ENCODE measurements around the gene PHF14. TPM values are rescaled to one million over a fixed set of nuclear protein-coding genes. Genes with fewer than 3 reads are reported as not detected.

Gene PHF14
- total RNA-seq, 4 donors from 2014 or later = 23.9 to 72.7 (median 27.5) TPM

DNA sequence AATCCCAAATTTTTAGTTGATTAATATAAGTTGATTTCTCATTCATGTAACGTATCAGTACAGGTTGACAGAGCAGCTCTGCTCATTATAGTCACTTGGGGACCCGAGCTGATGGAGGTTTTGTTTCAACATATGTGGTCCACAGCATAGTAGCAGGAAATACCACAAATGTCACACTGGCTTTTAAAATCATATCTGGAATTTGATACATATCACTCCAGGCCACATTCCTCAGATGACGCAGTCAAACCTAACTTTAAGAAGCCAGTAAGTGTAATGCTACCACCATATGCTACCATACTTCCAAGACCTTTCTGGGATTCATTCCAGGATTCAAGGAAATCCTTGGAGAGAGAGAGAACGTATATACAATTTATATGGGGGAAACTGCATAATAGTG is 156.3 kb downstream of the PHF14 start:
- WGBS = 85% methylated on average over 4 of the region's 4 CpGs
- no peak for DNase-seq (ENCODE audit: low spot score in 2 of 2)
- TF ChIP-seq EP300 (IDR thresholded peaks at IDR 0.05) (no peak), POLR2AphosphoS5 (IDR thresholded peaks at IDR 0.05) (no peak), POLR2A (IDR thresholded peaks at IDR 0.05) (no peak)
- TF ChIP-seq, protein P1, sequence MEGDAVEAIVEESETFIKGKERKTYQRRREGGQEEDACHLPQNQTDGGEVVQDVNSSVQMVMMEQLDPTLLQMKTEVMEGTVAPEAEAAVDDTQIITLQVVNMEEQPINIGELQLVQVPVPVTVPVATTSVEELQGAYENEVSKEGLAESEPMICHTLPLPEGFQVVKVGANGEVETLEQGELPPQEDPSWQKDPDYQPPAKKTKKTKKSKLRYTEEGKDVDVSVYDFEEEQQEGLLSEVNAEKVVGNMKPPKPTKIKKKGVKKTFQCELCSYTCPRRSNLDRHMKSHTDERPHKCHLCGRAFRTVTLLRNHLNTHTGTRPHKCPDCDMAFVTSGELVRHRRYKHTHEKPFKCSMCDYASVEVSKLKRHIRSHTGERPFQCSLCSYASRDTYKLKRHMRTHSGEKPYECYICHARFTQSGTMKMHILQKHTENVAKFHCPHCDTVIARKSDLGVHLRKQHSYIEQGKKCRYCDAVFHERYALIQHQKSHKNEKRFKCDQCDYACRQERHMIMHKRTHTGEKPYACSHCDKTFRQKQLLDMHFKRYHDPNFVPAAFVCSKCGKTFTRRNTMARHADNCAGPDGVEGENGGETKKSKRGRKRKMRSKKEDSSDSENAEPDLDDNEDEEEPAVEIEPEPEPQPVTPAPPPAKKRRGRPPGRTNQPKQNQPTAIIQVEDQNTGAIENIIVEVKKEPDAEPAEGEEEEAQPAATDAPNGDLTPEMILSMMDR (IDR thresholded peaks at IDR 0.05) = no peak

DNA sequence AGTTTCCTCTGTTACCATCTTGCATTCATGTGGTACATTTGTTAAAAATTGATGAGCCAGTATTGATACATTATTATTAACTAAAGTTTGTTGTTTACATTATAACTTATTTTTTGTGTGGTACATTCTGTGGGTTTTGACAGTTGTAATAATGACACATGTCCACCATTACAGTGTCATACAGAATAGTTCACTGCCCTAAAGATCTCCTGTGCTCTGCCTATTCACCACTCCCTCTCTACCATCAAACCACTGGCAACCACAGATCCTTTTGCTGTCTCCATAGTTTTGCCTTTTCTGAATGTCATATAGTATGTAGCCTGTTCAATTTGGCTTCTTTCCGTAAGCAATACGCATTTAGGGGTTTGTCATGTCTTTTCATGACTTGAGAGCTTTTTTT is 156.9 kb downstream of the PHF14 start:
- no peak for TF ChIP-seq POLR2AphosphoS5 (IDR thresholded peaks at IDR 0.05)
- H3K36me3 ChIP-seq = no peaks in the 10 kb centered on the region
- no peaks in the 10 kb centered on the region for H3K4me1 ChIP-seq
- no peak overlapping the region for H3K4me3 ChIP-seq
- DNase-seq (ENCODE audit: low spot score in 2 of 2) = no peak
- 97% methylated on average over 2 of the region's 2 CpGs for WGBS
- no peak overlapping the region for H3K27ac ChIP-seq
- no peaks in the 10 kb centered on the region for H3K27me3 ChIP-seq
- no peaks in the 10 kb centered on the region for H3K9me3 ChIP-seq

More for the DNA sequence above, 156.3 kb downstream of the PHF14 start:
- Histone ChIP-seq H3K9me3 (no peaks in the 10 kb centered on the region), H3K4me3 (no peak overlapping the region), H3K27me3 (no peaks in the 10 kb centered on the region), H3K36me3 (no peaks in the 10 kb centered on the region), H3K27ac (no peak overlapping the region), H3K4me1 (no peaks in the 10 kb centered on the region)

DNA sequence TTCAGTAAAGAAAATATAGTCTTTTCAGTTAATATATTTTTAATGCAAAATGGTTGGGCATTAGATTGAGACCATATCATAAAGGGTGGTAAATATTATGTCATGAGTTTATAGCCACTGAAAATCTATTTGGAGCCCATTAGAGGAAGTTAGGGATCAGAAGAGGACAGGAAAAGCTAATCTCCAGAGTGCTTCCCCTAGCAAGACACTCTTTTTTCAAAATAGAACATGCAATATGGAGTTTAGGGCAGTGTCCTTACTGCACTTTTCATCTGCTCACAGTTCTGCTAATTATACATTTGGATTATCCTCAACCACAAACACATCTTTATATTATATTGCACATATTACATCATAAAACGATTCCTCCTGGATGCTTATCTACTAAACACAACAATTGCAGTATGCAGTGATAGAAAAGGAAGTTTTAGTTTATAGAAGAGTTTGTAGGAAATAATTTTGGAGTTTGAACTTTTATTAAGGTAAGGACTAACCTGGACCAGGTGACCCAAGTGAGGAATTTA is 159.8 kb downstream of the PHF14 start:
- Histone ChIP-seq H3K27ac (no peak overlapping the region), H3K36me3 (no peaks in the 10 kb centered on the region), H3K27me3 (no peaks in the 10 kb centered on the region), H3K9me3 (no peaks in the 10 kb centered on the region), H3K4me1 (no peaks in the 10 kb centered on the region), H3K4me3 (no peak overlapping the region)
- WGBS = 67% methylated on average over 1 of the region's 1 CpG
- DNase-seq (ENCODE audit: low spot score in 2 of 2) = no peak
- TF ChIP-seq, protein P1 (IDR thresholded peaks at IDR 0.05) = no peak
- TF ChIP-seq POLR2A (IDR thresholded peaks at IDR 0.05) (no peak), EP300 (IDR thresholded peaks at IDR 0.05) (no peak), POLR2AphosphoS5 (IDR thresholded peaks at IDR 0.05) (no peak)

DNA sequence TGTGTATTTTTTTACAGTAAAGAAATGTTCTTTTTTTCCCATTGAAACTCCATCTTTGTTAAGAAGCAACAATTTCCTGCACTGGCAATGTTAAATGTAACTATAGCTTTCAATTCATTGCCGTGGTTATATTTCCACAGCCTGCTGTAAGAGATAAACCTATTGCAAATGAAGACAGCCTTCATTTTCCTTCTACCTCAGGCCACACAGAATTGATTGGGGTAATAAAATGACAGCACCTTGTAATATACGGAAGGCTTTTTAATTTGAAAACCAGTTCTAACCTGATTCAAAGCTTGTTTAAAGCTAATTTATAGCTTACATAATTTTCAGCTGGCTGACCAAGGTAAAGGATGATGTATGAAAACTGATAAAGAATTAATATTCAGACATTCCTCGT is 161.9 kb downstream of the PHF14 start:
- Histone ChIP-seq H3K27ac (no peak overlapping the region), H3K4me1 (no peaks in the 10 kb centered on the region), H3K9me3 (no peaks in the 10 kb centered on the region), H3K36me3 (no peaks in the 10 kb centered on the region), H3K27me3 (no peaks in the 10 kb centered on the region), H3K4me3 (no peak overlapping the region)
- DNase-seq (ENCODE audit: low spot score in 2 of 2) = no peak
- 74% methylated on average over 3 of the region's 3 CpGs for WGBS
- no peak for TF ChIP-seq EP300 (IDR thresholded peaks at IDR 0.05)
- no peak for TF ChIP-seq POLR2A (IDR thresholded peaks at IDR 0.05)
- no peak for TF ChIP-seq POLR2AphosphoS5 (IDR thresholded peaks at IDR 0.05)
- TF ChIP-seq, protein P1 (IDR thresholded peaks at IDR 0.05) = no peak

DNA sequence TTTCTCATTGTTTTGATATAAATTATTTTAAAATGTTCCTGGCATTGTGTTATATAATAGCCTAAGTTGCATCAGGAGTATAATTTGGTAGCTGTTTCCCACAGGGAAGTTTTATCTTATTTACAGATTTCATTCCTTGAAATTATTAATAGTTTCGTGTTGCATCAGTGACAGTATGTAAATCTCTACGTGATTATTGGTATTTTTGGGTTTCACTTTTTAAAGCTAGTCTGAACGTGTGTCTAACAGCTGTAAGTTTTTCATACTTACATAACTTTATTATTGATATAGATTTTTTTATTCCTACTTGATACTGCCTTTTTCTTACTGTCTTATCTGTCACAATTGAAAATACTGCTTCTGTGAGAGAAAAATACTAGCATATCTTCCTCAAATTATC is 167.9 kb downstream of the PHF14 start:
- TF ChIP-seq EP300 (IDR thresholded peaks at IDR 0.05) (no peak), POLR2A (IDR thresholded peaks at IDR 0.05) (no peak), POLR2AphosphoS5 (IDR thresholded peaks at IDR 0.05) (no peak)
- TF ChIP-seq, protein P1 (IDR thresholded peaks at IDR 0.05) = no peak
- WGBS = 50% methylated on average over 3 of the region's 3 CpGs
- H3K4me1 ChIP-seq = no peaks in the 10 kb centered on the region
- H3K36me3 ChIP-seq = no peaks in the 10 kb centered on the region
- no peak for DNase-seq (ENCODE audit: low spot score in 2 of 2)
- H3K4me3 ChIP-seq = no peak overlapping the region
- no peak overlapping the region for H3K27ac ChIP-seq
- H3K9me3 ChIP-seq = no peaks in the 10 kb centered on the region
- H3K27me3 ChIP-seq = no peaks in the 10 kb centered on the region

DNA sequence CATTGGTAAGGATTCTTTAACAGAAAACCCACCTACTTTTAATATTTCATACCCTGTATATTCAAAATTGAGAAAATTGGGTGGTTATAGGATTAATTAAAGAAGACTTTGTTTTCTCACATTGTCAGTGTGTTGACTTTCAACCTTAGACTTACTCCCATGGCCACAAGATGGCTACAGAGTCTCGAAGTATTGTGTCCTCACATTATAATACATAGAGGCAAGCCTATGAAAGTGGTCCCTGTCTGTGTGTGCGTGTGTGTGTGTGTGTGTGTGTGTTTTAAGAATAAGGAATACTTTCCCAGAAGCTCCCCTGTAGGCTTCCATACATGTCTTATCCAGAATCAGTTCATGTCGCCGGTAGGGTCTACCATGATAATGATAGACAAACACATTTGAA is 180.0 kb downstream of the PHF14 start:
- H3K4me1 ChIP-seq = no peaks in the 10 kb centered on the region
- DNase-seq (ENCODE audit: low spot score in 2 of 2) = no peak
- no peak overlapping the region for H3K4me3 ChIP-seq
- no peaks in the 10 kb centered on the region for H3K36me3 ChIP-seq
- TF ChIP-seq, protein P1 (IDR thresholded peaks at IDR 0.05) = no peak
- no peak for TF ChIP-seq POLR2AphosphoS5 (IDR thresholded peaks at IDR 0.05)
- no peak for TF ChIP-seq EP300 (IDR thresholded peaks at IDR 0.05)
- no peak overlapping the region for H3K27ac ChIP-seq
- no peaks in the 10 kb centered on the region for H3K27me3 ChIP-seq
- H3K9me3 ChIP-seq = no peaks in the 10 kb centered on the region
- 89% methylated on average over 4 of the region's 4 CpGs for WGBS
